B cell (primary cell): ENCODE data around the gene HMGN4. TPM values are rescaled to one million over a fixed set of nuclear protein-coding genes. Genes with fewer than 3 reads are reported as not detected.

Experiments used
- ATAC-seq: fragments of 200-7000 bp; cut with Tn5 transposase; one replicate; pipeline ENCODE4 v1.10.0; 2021; ENCODE audit warnings: low read depth, mild to moderate bottlenecking, moderate number of reproducible peaks, moderate library complexity
- CTCF ChIA-PET: fragments of 350-600 bp; sonication (Branson Sonifier 250); formaldehyde crosslinking; loops from one replicate; lab custom pipeline; 2021; ENCODE audit warnings: antibody characterized with exemption, inconsistent platforms; lab: Charles Lee
- POLR2A ChIA-PET: fragments of 350-600 bp; sonication (Branson Sonifier 250); formaldehyde crosslinking; loops from one replicate; lab custom pipeline; 2021; ENCODE audit warnings: antibody characterized with exemption; lab: Charles Lee
- DNase-seq: peaks from one replicate; pipeline ENCODE4 v3.0.0; 2013
- H2AFZ ChIP-seq: 2 replicates; pipeline ENCODE4 v1.6.1; 2012; ENCODE audit warnings: mild to moderate bottlenecking, low read depth, low read length; ENCODE audit not compliant: insufficient read depth, poor library complexity, severe bottlenecking
- H3K27ac ChIP-seq, 2 donors: 1 replicate in 1 of 2; 2 replicates in 1 of 2; pipeline ENCODE4 v1.5.1; 2012 to 2013; ENCODE audit warnings: low read length in 2 of 2, mild to moderate bottlenecking in 2 of 2, moderate library complexity in 1 of 2
- H3K27me3 ChIP-seq, 4 experiments: fragments of 200-600 bp in 1 of 4; sonication (generic) in 1 of 4; replicated peaks in 1 of 4; 1 replicate in 2 of 4; 2 replicates in 2 of 4; pipeline versions ENCODE4 v1.6.1 to v1.7.0; 2013 to 2016; ENCODE audit warnings: low read length in 3 of 4, mild to moderate bottlenecking in 2 of 4, mixed read lengths in 1 of 4, moderate library complexity in 1 of 4; ENCODE audit not compliant: insufficient read depth in 4 of 4, control insufficient read depth in 3 of 4; ENCODE audit errors: control extremely low read depth in 1 of 4
- H3K36me3 ChIP-seq, 2 experiments: replicated peaks in 1 of 2; 1 replicate in 1 of 2; 2 replicates in 1 of 2; pipeline versions ENCODE4 v1.6.1 to v1.7.1; 2013; ENCODE audit warnings: low read length in 1 of 2; ENCODE audit not compliant: insufficient read depth in 2 of 2, control insufficient read depth in 1 of 2; ENCODE audit errors: control extremely low read depth in 1 of 2, extremely low read depth in 1 of 2
- H3K4me1 ChIP-seq, 2 donors: fragments of 200-600 bp in 1 of 2; sonication (generic) in 1 of 2; 1 replicate in 1 of 2; 2 replicates in 1 of 2; pipeline versions ENCODE4 v1.5.1 to v1.6.1; 2013 to 2017; ENCODE audit warnings: low read length in 2 of 2; ENCODE audit not compliant: control insufficient read depth in 2 of 2, insufficient read depth in 2 of 2
- H3K4me2 ChIP-seq: replicated peaks from 2 replicates; pipeline ENCODE3; 2012; ENCODE audit warnings: mild to moderate bottlenecking, low read depth, low read length; ENCODE audit not compliant: poor library complexity, severe bottlenecking
- H3K4me3 ChIP-seq, 5 experiments: fragments of 200-600 bp in 1 of 5; sonication (generic) in 1 of 5; 1 replicate in 3 of 5; 2 replicates in 2 of 5; pipeline versions ENCODE4 v1.5.1 to v1.7.0; 2011 to 2016; ENCODE audit warnings: low read length in 4 of 5, mild to moderate bottlenecking in 4 of 5, low read depth in 2 of 5, control low read depth in 1 of 5, moderate library complexity in 1 of 5; ENCODE audit not compliant: insufficient read depth in 1 of 5; ENCODE audit errors: control extremely low read depth in 1 of 5, extremely low read depth in 1 of 5
- H3K79me2 ChIP-seq: fragments of 200-600 bp; sonication (generic); one replicate; pipeline ENCODE4 v1.6.0; 2016; ENCODE audit warnings: low read length; ENCODE audit not compliant: control insufficient read depth, insufficient read depth
- H3K9ac ChIP-seq: fragments of 200-600 bp; sonication (generic); 2 replicates; pipeline ENCODE4 v1.6.1; 2017; ENCODE audit warnings: mild to moderate bottlenecking, low read length, moderate library complexity
- H3K9me3 ChIP-seq, 3 donors: one replicate each; pipeline versions ENCODE4 v1.6.1 to v1.7.1; 2013; ENCODE audit warnings: low read length in 2 of 3; ENCODE audit not compliant: control insufficient read depth in 2 of 3, insufficient read depth in 1 of 3; ENCODE audit errors: control extremely low read depth in 1 of 3
- H4K20me1 ChIP-seq: 2 replicates; pipeline ENCODE4 v1.6.0; 2012; ENCODE audit warnings: mild to moderate bottlenecking, low read length; ENCODE audit not compliant: insufficient read depth, control insufficient read depth, poor library complexity, severe bottlenecking
- H3K27ac Mint-ChIP-seq: one replicate; pipeline ENCODE4 v1.8.0; 2021; ENCODE audit warnings: mixed read lengths
- H3K27me3 Mint-ChIP-seq: one replicate; pipeline ENCODE4 v1.8.0; 2021; ENCODE audit warnings: mixed read lengths
- H3K4me1 Mint-ChIP-seq: one replicate; pipeline ENCODE4 v1.8.0; 2021; ENCODE audit warnings: mixed read lengths
- H3K4me3 Mint-ChIP-seq: one replicate; pipeline ENCODE4 v1.8.0; 2021; ENCODE audit warnings: mixed read lengths
- H3K9me3 Mint-ChIP-seq: one replicate; pipeline ENCODE4 v1.8.0; 2022; ENCODE audit warnings: mixed read lengths; ENCODE audit not compliant: insufficient read depth
- CTCF ChIP-seq: fragments of 200-600 bp; IDR thresholded peaks from one replicate; pipeline ENCODE4 v1.8.0; 2022; ENCODE audit warnings: antibody characterized with exemption, mild to moderate bottlenecking
- EZH2 ChIP-seq: IDR thresholded peaks from 2 replicates; pipeline ENCODE4 v1.6.1; 2012; ENCODE audit warnings: borderline replicate concordance, low read depth, mild to moderate bottlenecking, moderate library complexity, low read length; ENCODE audit not compliant: insufficient read depth, poor library complexity, severe bottlenecking
- WGBS: methylation state at CpG from one replicate; pipeline ENCODE4 v1.1.5; 2013; ENCODE audit warnings: missing lambda C conversion rate; ENCODE audit not compliant: insufficient coverage; 5-methylcytosine and 5-hydroxymethylcytosine counted together
- intact Hi-C: fragments of 100-400 bp; cut with micrococcal nuclease; formaldehyde crosslinking; loops from one replicate; pipeline ENCODE4 v1.10.0; 2022
- polyA plus RNA-seq: library from polyadenylated mRNA; depleted of rRNA; stranded (reverse); fragments of >200 nt; gene quantifications from 2 replicates; pipeline ENCODE4 v1.2.3, GENCODE V29; 2012
- total RNA-seq, 2 donors: library from RNA; stranded (reverse); fragments of 120-200 nt in 1 of 2; gene quantifications; 1 replicate in 1 of 2; 2 replicates in 1 of 2; pipeline versions ENCODE4 v1.2.3 to v1.2.4, GENCODE V29; 2013 to 2022

The HMGN4 gene
- total and polyA plus RNA-seq, 2 donors (not counting 1 experiment from before 2014, with no cell fraction given) = 37.7 to 81.1 TPM

GRCh38 chr6:26576407-26576843 lies 38.3 kb downstream of the HMGN4 start:
- peak overlapping the region in 3 of 5 experiments; percentile 41 to 46 (median 43) for H3K4me3 ChIP-seq
- POLR2A ChIA-PET = no interaction called here
- no peak overlapping the region for H2AFZ ChIP-seq

More at GRCh38 chr6:26576407-26576843, 38.3 kb downstream of the HMGN4 start:
- H3K27ac Mint-ChIP-seq = no peak overlapping the region
- H3K4me1 Mint-ChIP-seq = peaks cover 27% of the 10 kb centered on the region
- WGBS = 47% methylated on average over 4 of the region's 7 CpGs
- H3K9me3 Mint-ChIP-seq = peaks cover 2% of the 10 kb centered on the region
- H3K4me1 ChIP-seq = peaks cover 23 to 24% of the 10 kb centered on the region in 2 donors
- H3K4me2 ChIP-seq = peak overlapping the region; percentile 66
- no peaks in the 10 kb centered on the region for H3K79me2 ChIP-seq
- peak overlapping the region; percentile 33 for H3K9ac ChIP-seq
- peak overlapping the region; percentile 73 for H3K4me3 Mint-ChIP-seq
- CTCF ChIA-PET = interaction anchor here (2.1 to 9.5 kb wide), 2 partner anchors 8 to 17 kb away, joined by 9 to 132 read pairs; no protein-coding TSS in a partner anchor
- peak; percentile 28 for DNase-seq
- H3K27me3 Mint-ChIP-seq = peaks cover 7% of the 10 kb centered on the region
- no peak for ATAC-seq
- H3K9me3 ChIP-seq = peaks cover 5 to 18% (median 14%) of the 10 kb centered on the region in 3 donors
- H3K27ac ChIP-seq = no peak overlapping the region
- no peaks in the 10 kb centered on the region for H3K36me3 ChIP-seq
- intact Hi-C loops = no loop called here
- H3K27me3 ChIP-seq = peaks cover 0 to 15% (median 7%) of the 10 kb centered on the region in 4 experiments
- H4K20me1 ChIP-seq = no peaks in the 10 kb centered on the region
- no peak for TF ChIP-seq EZH2
- no peak for TF ChIP-seq CTCF
